Vagina (tissue), 2 donors: ENCODE data around the gene STARD13.

Experiments used
- CTCF ChIP-seq, 3 experiments: fragments of 450-650 bp in 2 of 3; fragments of 200-600 bp in 1 of 3; sonication (generic) in 1 of 3; IDR thresholded peaks; one replicate each; pipeline ENCODE4 v1.5.1; 2017 to 2019; ENCODE audit warnings: antibody characterized with exemption in 3 of 3, mild to moderate bottlenecking in 2 of 3, moderate library complexity in 2 of 3
- POLR2AphosphoS5 ChIP-seq, 2 donors: sonication (generic); formaldehyde crosslinking; IDR thresholded peaks; one replicate each; pipeline ENCODE4 v1.9.0; 2017; ENCODE audit warnings: antibody characterized with exemption in 2 of 2, mild to moderate bottlenecking in 2 of 2, low read depth in 1 of 2; ENCODE audit not compliant: insufficient read depth in 1 of 2

GRCh38 chr13:33277946-33278345 lies 7.6 kb downstream of the STARD13 start:
- no peak for TF ChIP-seq CTCF (IDR thresholded peaks at IDR 0.05)
- no peak for TF ChIP-seq POLR2AphosphoS5 (IDR thresholded peaks at IDR 0.05; ENCODE audit: insufficient read depth in 1 of 2, low read depth in 1 of 2)
